Left lung (tissue), 10 donors: Measurements from ENCODE around the gene SPOUT1. TPM values are rescaled to one million over a fixed set of nuclear protein-coding genes. Genes with fewer than 3 reads are reported as not detected.
"Not testable (repeated sequence)": the region's sequence is repeated elsewhere in the genome, so short reads cannot be mapped to it uniquely, and the experiment has no call there.

Experiments used
- ATAC-seq: fragments of 200-7000 bp; cut with Tn5 transposase; one replicate; pipeline ENCODE4 v1.9.1; 2020; ENCODE audit warnings: moderate library complexity
- DNase-seq, 4 donors: peaks; one replicate each; pipeline ENCODE4 v3.0.0-alpha.2; 2013 to 2020
- H3K27ac ChIP-seq, 2 donors: fragments of 200-600 bp; sonication (generic) in 1 of 2; one replicate each; pipeline versions ENCODE4 v1.5.0 to v1.8.0; 2020 to 2021
- H3K27me3 ChIP-seq, 2 donors: fragments of 200-600 bp; sonication (generic) in 1 of 2; one replicate each; pipeline versions ENCODE4 v1.5.0 to v1.8.0; 2020 to 2021
- H3K36me3 ChIP-seq, 2 donors: fragments of 200-600 bp; sonication (generic) in 1 of 2; one replicate each; pipeline versions ENCODE4 v1.5.0 to v1.8.0; 2020 to 2021
- H3K4me1 ChIP-seq, 2 donors: fragments of 200-600 bp; one replicate each; pipeline ENCODE4 v1.8.0; 2021
- H3K4me3 ChIP-seq, 2 donors: fragments of 200-600 bp; sonication (generic) in 1 of 2; one replicate each; pipeline versions ENCODE4 v1.5.0 to v1.8.0; 2020 to 2021; ENCODE audit warnings: mild to moderate bottlenecking in 1 of 2
- H3K9me3 ChIP-seq, 2 donors: fragments of 200-600 bp; sonication (generic) in 1 of 2; one replicate each; pipeline versions ENCODE4 v1.5.0 to v1.8.0; 2020 to 2021
- CTCF ChIP-seq, 2 donors: fragments of 200-600 bp; sonication (generic) in 1 of 2; IDR thresholded peaks; one replicate each; pipeline versions ENCODE4 v1.5.0 to v1.8.0; 2021; ENCODE audit warnings: antibody characterized with exemption in 2 of 2
- intact Hi-C, 2 donors: fragments of 100-400 bp; cut with DNase I; formaldehyde crosslinking; loops; one replicate each; pipeline versions ENCODE4 v1.11.2 to v1.14.2; 2022
- polyA plus RNA-seq, 6 donors: library from polyadenylated mRNA; unstranded; fragments of 120-200 nt; gene quantifications; one replicate each; pipeline ENCODE4 v1.2.1, GENCODE V29; 2013; ENCODE audit not compliant: insufficient read length in 6 of 6
- total RNA-seq, 2 donors: library from RNA; stranded (reverse); fragmentation: NEBNext Ultra II Directional; extraction: Animal tissue kit (Norgen Biotek cat#: 25700); gene quantifications; one replicate each; pipeline ENCODE4 v1.2.1, GENCODE V29; 2021
- donor health status: DM: no; HTN: yes; CAD: no.
- donor health status: DM: no; HTN: no; CAD: no.

Gene SPOUT1
- total and polyA plus RNA-seq, 8 donors: 28.0 to 49.3 (median 34.1) TPM

- intact Hi-C loops: no loop called here
- ATAC-seq: peak; percentile 84
- H3K27ac ChIP-seq: no peak overlapping the region
These were observed 34.1 kb upstream of the SPOUT1 start for GRCh38 chr9:128863647-128864046.

GRCh38 chr9:128862401-128862851 is 32.8 kb upstream of the SPOUT1 start:
- Histone ChIP-seq H3K27ac (no peak overlapping the region), H3K27me3 (no peaks in the 10 kb centered on the region), H3K4me1 (peaks cover 0 to 16% of the 10 kb centered on the region in 2 donors), H3K4me3 (no peak overlapping the region), H3K9me3 (no peaks in the 10 kb centered on the region), H3K36me3 (no peaks in the 10 kb centered on the region)
- ATAC-seq: peak; percentile 74
- TF ChIP-seq CTCF (IDR thresholded peaks at IDR 0.05): no peak
- peak in 1 of 4 donors; percentile 76 for DNase-seq
- intact Hi-C loops: no loop called here

More at GRCh38 chr9:128863647-128864046, 34.1 kb upstream of the SPOUT1 start:
- DNase-seq: peak; percentile 35 to 95 (median 70)
- H3K27me3 ChIP-seq: no peaks in the 10 kb centered on the region
- no peaks in the 10 kb centered on the region for H3K9me3 ChIP-seq
- no peak overlapping the region for H3K4me3 ChIP-seq
- peak; percentile 95 to 97 for TF ChIP-seq CTCF (IDR thresholded peaks at IDR 0.05)
- H3K4me1 ChIP-seq: peaks cover 0 to 16% of the 10 kb centered on the region in 2 donors
- no peaks in the 10 kb centered on the region for H3K36me3 ChIP-seq

GRCh38 chr9:128861501-128861900 is 31.9 kb upstream of the SPOUT1 start:
- Histone ChIP-seq H3K4me3 (no peak overlapping the region), H3K9me3 (no peaks in the 10 kb centered on the region), H3K4me1 (peaks cover 0 to 16% of the 10 kb centered on the region in 2 donors), H3K27me3 (no peaks in the 10 kb centered on the region), H3K36me3 (no peaks in the 10 kb centered on the region), H3K27ac (peak overlapping the region in 1 of 2 donors; percentile 15)
- DNase-seq (no peak), ATAC-seq (peak; percentile 48)
- intact Hi-C loops: no loop called here
- no peak for TF ChIP-seq CTCF (IDR thresholded peaks at IDR 0.05)

- no peak for DNase-seq
- no peak overlapping the region for H3K4me3 ChIP-seq
- intact Hi-C loops: no loop called here
- no peak for TF ChIP-seq CTCF (IDR thresholded peaks at IDR 0.05)
- no peak overlapping the region for H3K27ac ChIP-seq
- ATAC-seq: no peak
- H3K9me3 ChIP-seq: no peaks in the 10 kb centered on the region
- no peaks in the 10 kb centered on the region for H3K36me3 ChIP-seq
- peaks cover 0 to 16% of the 10 kb centered on the region in 2 donors for H3K4me1 ChIP-seq
- H3K27me3 ChIP-seq: no peaks in the 10 kb centered on the region
These were observed 31.3 kb upstream of the SPOUT1 start for GRCh38 chr9:128860937-128861336.

DNA sequence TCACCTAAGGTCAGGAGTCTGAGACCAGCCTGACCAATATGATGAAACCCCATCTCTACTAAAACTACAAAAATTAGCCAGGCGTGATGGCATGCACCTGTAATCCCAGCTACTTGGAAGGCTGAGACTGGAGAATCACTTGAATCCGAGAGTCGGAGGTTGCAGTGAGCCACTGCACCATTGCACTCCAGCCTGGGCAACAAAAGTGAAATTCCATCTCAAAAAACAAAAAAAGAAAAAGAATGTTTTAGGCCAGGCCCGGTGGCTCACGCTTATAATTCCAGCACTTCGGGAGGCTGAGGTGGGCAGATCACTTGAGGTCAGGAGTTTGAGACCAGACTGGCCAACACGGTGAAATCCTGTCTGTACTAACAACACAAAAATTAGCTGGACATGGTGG is 28.9 kb upstream of the SPOUT1 start:
- DNase-seq, intact Hi-C loops, ATAC-seq, H3K27ac ChIP-seq, H3K36me3 ChIP-seq, H3K4me3 ChIP-seq, H3K27me3 ChIP-seq, H3K9me3 ChIP-seq: not testable (repeated sequence)
- peaks cover 0 to 12% of the 10 kb centered on the region in 2 donors for H3K4me1 ChIP-seq

DNA sequence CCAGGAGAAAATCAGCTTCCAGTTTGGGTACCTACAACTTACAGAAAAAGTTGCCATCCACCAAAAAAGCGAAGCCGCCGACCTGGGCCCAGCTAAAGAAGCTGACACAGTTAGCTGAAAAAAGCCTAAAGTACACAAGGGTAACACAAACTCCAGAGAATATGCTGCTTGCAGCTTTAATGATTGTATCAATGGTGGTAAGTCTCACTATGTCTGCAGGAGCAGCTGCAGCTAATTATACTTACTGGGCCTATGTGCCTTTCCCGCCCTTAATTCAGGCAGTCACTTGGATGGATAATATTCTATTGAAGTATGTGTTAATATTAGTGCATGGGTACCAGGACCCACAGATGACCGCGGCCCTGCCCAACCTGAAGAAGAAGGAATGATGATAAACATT is 24.9 kb upstream of the SPOUT1 start:
- intact Hi-C loops, H3K36me3 ChIP-seq, H3K4me1 ChIP-seq, H3K4me3 ChIP-seq, H3K27ac ChIP-seq, ATAC-seq, DNase-seq, H3K27me3 ChIP-seq: not testable (repeated sequence)
- peaks cover 0 to 15% of the 10 kb centered on the region in 2 donors for H3K9me3 ChIP-seq

DNA sequence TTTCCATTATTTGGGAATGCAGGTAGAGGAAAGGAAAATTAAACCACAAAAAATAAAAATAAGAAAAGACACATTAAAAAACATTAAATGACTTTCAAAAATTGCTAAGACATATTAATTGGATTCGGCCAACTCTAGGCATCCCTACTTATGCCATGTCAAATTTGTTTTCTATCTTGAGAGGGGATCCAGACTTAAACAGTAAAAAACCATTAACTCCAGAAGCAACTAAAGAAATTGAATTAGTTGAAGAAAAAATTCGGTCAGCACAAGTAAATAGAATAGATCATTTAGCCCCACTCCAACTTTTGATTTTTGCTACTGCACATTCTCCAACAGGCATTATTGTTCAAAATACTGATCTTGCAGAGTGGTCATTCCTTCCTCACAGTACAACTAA is 23.1 kb upstream of the SPOUT1 start:
- ATAC-seq, H3K4me3 ChIP-seq, DNase-seq, H3K27me3 ChIP-seq, H3K27ac ChIP-seq, H3K4me1 ChIP-seq, intact Hi-C loops, H3K36me3 ChIP-seq: not testable (repeated sequence)
- peaks cover 0 to 17% of the 10 kb centered on the region in 2 donors for H3K9me3 ChIP-seq
